CD4-positive, alpha-beta T cell (primary cell): ENCODE measurements around the gene CRLF1. TPM values are rescaled to one million over a fixed set of nuclear protein-coding genes. Genes with fewer than 3 reads are reported as not detected.
A peak's percentile ranks its signal among the peaks of the same experiment; 100 is the strongest.

Source experiments
- ATAC-seq: fragments of 200-7000 bp; cut with Tn5 transposase; one replicate; pipeline ENCODE4 v1.10.0; 2022; ENCODE audit warnings: mild to moderate bottlenecking; ENCODE audit not compliant: poor library complexity
- CTCF ChIA-PET: fragments of 350-600 bp; sonication (Branson Sonifier 250); formaldehyde crosslinking; loops from one replicate; lab custom pipeline; 2021; ENCODE audit warnings: antibody characterized with exemption, inconsistent platforms; lab: Charles Lee
- POLR2A ChIA-PET: fragments of 350-600 bp; sonication (Branson Sonifier 250); formaldehyde crosslinking; loops from one replicate; lab custom pipeline; 2021; ENCODE audit warnings: antibody characterized with exemption, inconsistent platforms; lab: Charles Lee
- DNase-seq, 14 experiments: peaks; one replicate each; pipeline ENCODE4 v3.0.0-alpha.2; 2013 to 2020; ENCODE audit warnings: mixed read lengths in 2 of 14
- H3K27ac ChIP-seq, 2 donors: one replicate each; pipeline versions ENCODE4 v1.5.1 to v1.7.0; 2013; ENCODE audit warnings: low read length in 2 of 2, low read depth in 1 of 2, mild to moderate bottlenecking in 1 of 2
- H3K27me3 ChIP-seq, 2 experiments: 1 replicate in 1 of 2; 2 replicates in 1 of 2; pipeline versions ENCODE4 v1.6.1 to v1.7.0; 2013; ENCODE audit warnings: low read length in 2 of 2, control low read depth in 1 of 2, mild to moderate bottlenecking in 1 of 2, moderate library complexity in 1 of 2; ENCODE audit not compliant: insufficient read depth in 2 of 2, control insufficient read depth in 1 of 2
- H3K36me3 ChIP-seq: one replicate; pipeline ENCODE4 v1.6.1; 2013; ENCODE audit warnings: low read length, control low read depth; ENCODE audit not compliant: insufficient read depth
- H3K4me1 ChIP-seq: one replicate; pipeline ENCODE4 v1.6.1; 2013; ENCODE audit warnings: low read length, control low read depth; ENCODE audit not compliant: insufficient read depth
- H3K4me3 ChIP-seq: one replicate; pipeline ENCODE4 v1.5.1; 2013; ENCODE audit warnings: mild to moderate bottlenecking, low read length, moderate library complexity
- H3K9me3 ChIP-seq, 2 experiments: 1 replicate in 1 of 2; 2 replicates in 1 of 2; pipeline versions ENCODE4 v1.6.1 to v1.7.0; 2013; ENCODE audit warnings: low read length in 2 of 2, mild to moderate bottlenecking in 2 of 2, control low read depth in 1 of 2, moderate library complexity in 1 of 2; ENCODE audit not compliant: control insufficient read depth in 1 of 2, insufficient read depth in 1 of 2
- H3K27ac Mint-ChIP-seq: one replicate; pipeline ENCODE4 v1.8.0; 2020; ENCODE audit warnings: mixed read lengths
- H3K27me3 Mint-ChIP-seq: one replicate; pipeline ENCODE4 v1.8.0; 2021; ENCODE audit warnings: mixed read lengths
- H3K36me3 Mint-ChIP-seq: one replicate; pipeline ENCODE4 v1.8.0; 2021; ENCODE audit warnings: low read depth, mixed read lengths
- H3K4me1 Mint-ChIP-seq: one replicate; pipeline ENCODE4 v1.8.0; 2021; ENCODE audit warnings: low read depth, mixed read lengths
- H3K4me3 Mint-ChIP-seq: one replicate; pipeline ENCODE4 v1.8.0; 2020; ENCODE audit warnings: mild to moderate bottlenecking, mixed read lengths
- H3K9me3 Mint-ChIP-seq: one replicate; pipeline ENCODE4 v1.8.0; 2020; ENCODE audit warnings: mixed read lengths
- intact Hi-C, 2 experiments: fragments of 100-400 bp; cut with DNase I in 1 of 2; cut with micrococcal nuclease in 1 of 2; formaldehyde crosslinking; loops; one replicate each; pipeline versions ENCODE4 v1.15.1 to v1.9.0; 2023 to 2025; cut with DNase I, micrococcal nuclease
- total RNA-seq, 174 experiments: library from RNA in 2 of 174; stranded (reverse) in 2 of 174; gene quantifications; one replicate each; pipeline ENCODE4 v1.2.3 and lab custom pipeline; 2021 to 2026
- TF ChIP-seq, protein P1 (sequence below): fragments of 200-600 bp; IDR thresholded peaks from one replicate; pipeline ENCODE4 v1.8.0; 2022; ENCODE audit warnings: antibody characterized with exemption, mild to moderate bottlenecking

The CRLF1 gene
- total RNA-seq, 2 experiments from 2014 or later: not detected

DNA sequence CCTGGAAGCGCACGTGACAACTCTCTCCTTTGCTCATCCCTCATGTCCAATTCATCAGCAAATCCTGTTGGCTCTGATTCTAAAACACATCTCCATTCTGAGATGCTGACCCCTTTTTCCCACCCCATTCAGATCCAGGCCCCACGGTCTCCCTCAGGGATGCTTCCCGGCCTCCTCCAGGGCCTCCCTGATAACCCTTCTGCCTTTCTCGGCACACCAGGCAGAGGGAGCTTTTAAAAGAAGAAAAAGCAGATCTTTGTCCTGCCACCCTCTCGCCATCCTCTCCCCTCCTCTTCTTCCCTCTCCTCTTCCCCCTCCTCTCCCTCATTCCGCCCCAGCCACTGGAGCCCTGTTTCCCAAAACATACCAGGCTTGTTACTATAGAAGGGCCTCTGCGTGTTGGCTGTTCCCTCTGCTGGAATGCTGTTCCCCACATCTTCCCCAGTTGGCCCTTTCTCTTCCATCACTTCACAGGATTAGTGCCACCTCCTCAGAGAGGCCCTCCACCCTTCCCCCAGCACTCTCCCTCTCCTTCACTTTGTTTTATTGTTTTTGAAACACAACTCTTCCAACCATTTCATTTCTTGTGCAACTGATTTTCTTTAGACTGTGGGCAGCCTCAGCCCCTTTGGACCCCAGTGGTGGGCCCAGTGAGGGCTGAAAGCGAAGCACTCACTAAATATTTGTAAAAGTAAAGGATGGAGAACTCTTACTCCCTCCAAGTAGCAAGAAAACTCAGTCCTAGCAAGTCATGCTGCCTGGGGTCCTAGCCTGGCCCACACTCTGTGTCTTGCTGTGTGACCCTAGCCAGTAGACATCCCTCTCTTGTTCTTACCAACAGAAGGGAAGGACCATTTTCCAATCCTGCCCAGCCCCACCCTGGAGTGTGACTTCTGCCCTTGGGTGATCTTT is 2.5 kb upstream of the CRLF1 start:
- Mint-ChIP-seq H3K27me3 (peaks cover 75% of the 10 kb centered on the region), H3K4me3 (peak overlapping the region; percentile 26), H3K4me1 (peaks cover 30% of the 10 kb centered on the region), H3K27ac (no peak overlapping the region), H3K9me3 (no peaks in the 10 kb centered on the region), H3K36me3 (no peaks in the 10 kb centered on the region)
- peaks cover 55% of the 10 kb centered on the region for H3K4me1 ChIP-seq
- ChIA-PET CTCF (interaction anchor here (1.4 kb wide), 1 partner anchor 15 kb away, joined by 6 read pairs; no protein-coding TSS in a partner anchor), POLR2A (no interaction called here)
- ATAC-seq (no peak), DNase-seq (no peak)
- H3K4me3 ChIP-seq: no peak overlapping the region
- peaks cover 75 to 85% of the 10 kb centered on the region in 2 experiments for H3K27me3 ChIP-seq
- TF ChIP-seq, protein P1, sequence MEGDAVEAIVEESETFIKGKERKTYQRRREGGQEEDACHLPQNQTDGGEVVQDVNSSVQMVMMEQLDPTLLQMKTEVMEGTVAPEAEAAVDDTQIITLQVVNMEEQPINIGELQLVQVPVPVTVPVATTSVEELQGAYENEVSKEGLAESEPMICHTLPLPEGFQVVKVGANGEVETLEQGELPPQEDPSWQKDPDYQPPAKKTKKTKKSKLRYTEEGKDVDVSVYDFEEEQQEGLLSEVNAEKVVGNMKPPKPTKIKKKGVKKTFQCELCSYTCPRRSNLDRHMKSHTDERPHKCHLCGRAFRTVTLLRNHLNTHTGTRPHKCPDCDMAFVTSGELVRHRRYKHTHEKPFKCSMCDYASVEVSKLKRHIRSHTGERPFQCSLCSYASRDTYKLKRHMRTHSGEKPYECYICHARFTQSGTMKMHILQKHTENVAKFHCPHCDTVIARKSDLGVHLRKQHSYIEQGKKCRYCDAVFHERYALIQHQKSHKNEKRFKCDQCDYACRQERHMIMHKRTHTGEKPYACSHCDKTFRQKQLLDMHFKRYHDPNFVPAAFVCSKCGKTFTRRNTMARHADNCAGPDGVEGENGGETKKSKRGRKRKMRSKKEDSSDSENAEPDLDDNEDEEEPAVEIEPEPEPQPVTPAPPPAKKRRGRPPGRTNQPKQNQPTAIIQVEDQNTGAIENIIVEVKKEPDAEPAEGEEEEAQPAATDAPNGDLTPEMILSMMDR: no peak
- H3K36me3 ChIP-seq: no peaks in the 10 kb centered on the region
- intact Hi-C loops: no loop called here
- no peak overlapping the region for H3K27ac ChIP-seq
- H3K9me3 ChIP-seq: peaks cover 0 to 38% of the 10 kb centered on the region in 2 experiments

DNA sequence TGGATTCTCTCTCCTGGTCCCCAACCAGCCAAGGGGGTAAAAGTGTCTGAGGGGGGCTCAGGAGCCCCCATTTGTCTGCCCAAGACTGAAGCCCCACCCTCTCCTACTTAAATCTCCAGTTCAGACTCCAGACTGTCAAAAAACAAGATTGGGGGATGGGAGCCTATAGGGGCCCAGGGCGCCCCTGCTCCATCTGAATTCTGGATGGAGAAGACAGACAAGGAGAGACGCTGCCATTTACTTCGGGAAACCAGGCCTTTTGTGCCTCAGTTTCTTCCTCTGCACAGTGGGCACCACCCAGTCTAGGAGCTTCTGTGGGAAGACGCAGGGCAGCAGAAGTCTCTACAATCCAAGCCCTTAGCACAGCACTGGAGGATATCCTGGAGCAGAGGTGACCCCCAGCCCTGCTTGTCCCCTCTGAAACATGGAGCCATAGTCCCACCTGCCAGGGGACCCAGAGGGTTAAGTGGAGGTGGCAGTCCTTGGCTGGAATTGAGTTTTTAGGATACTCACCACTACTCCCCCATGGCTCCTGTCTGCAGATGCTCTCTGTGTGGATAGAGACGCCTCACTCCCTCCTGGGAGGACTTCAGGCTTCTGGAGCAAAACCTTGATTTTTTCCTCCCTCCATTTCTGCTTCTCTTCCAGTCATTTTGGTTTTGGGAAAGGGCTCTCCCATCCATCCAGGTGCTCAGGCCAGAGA is 1.7 kb upstream of the CRLF1 start:
- no peaks in the 10 kb centered on the region for H3K36me3 ChIP-seq
- Mint-ChIP-seq H3K36me3 (no peaks in the 10 kb centered on the region), H3K4me1 (peaks cover 25% of the 10 kb centered on the region), H3K27me3 (peaks cover 70% of the 10 kb centered on the region), H3K9me3 (no peaks in the 10 kb centered on the region), H3K4me3 (no peak overlapping the region), H3K27ac (no peak overlapping the region)
- peaks cover 58% of the 10 kb centered on the region for H3K4me1 ChIP-seq
- H3K27me3 ChIP-seq: peaks cover 75 to 83% of the 10 kb centered on the region in 2 experiments
- H3K9me3 ChIP-seq: peaks cover 0 to 41% of the 10 kb centered on the region in 2 experiments
- ChIA-PET POLR2A (no interaction called here), CTCF (no interaction called here)
- no peak overlapping the region for H3K4me3 ChIP-seq
- TF ChIP-seq, protein P1: no peak
- H3K27ac ChIP-seq: no peak overlapping the region
- no peak for DNase-seq
- intact Hi-C loops: no loop called here
- ATAC-seq: no peak

DNA sequence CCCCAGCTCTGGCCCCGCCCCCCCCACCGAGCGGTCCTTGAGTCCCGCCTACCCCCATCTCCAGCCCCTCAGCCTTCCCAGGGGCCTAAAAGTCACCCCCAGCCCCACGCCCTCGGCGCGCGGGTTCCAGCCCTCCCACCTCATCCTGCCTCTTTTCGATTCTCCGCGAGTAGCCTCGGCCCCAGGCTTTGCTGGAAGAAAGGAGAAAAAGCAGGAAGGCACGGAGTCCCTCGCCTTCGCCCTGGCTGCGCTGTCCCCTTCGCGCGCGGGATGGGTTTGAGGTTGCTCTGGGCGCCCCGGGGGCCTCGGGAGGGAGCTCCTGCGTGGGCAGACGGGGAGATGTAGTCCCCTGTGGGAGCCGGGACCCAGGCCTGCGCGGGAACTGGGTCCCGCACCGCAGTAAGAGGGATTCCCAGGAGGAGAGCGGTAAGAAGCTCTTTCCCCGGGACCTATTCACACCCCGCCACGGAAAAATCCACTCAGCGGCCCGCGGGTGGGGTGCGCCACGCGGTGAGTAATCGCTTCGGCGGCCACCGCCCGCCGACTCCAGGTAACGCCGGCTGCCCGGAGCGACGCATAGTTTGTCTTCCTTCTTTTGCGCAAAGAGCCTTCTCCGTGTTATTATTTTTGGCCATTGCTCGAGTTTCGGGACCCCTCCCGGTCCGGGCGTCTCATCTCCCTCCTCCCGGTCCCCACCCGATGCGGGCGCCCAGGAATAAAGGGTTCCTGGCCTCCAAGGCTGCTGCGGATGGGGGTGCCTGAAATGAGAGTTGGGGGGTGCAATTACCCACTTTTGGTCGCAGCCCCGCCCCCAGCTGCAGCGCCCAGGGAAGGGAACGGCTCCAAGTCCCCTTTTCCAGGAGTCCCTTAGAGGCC is 865 bp upstream of the CRLF1 start:
- POLR2A ChIA-PET: no interaction called here
- H3K9me3 Mint-ChIP-seq: no peaks in the 10 kb centered on the region
- no peak overlapping the region for H3K27ac ChIP-seq
- no peak overlapping the region for H3K4me3 ChIP-seq
- no peaks in the 10 kb centered on the region for H3K36me3 ChIP-seq
- H3K27me3 Mint-ChIP-seq: peaks cover 72% of the 10 kb centered on the region
- peaks cover 53% of the 10 kb centered on the region for H3K4me1 ChIP-seq
- H3K9me3 ChIP-seq: peaks cover 0 to 43% of the 10 kb centered on the region in 2 experiments
- ATAC-seq (no peak), DNase-seq (peak in 2 of 14 experiments; percentile 23 to 35)
- intact Hi-C loops: no loop called here
- H3K27ac Mint-ChIP-seq: no peak overlapping the region
- H3K4me3 Mint-ChIP-seq: no peak overlapping the region
- peaks cover 27% of the 10 kb centered on the region for H3K4me1 Mint-ChIP-seq
- CTCF ChIA-PET: no interaction called here
- H3K36me3 Mint-ChIP-seq: no peaks in the 10 kb centered on the region
- peaks cover 77 to 83% of the 10 kb centered on the region in 2 experiments for H3K27me3 ChIP-seq
- TF ChIP-seq, protein P1: no peak
